GDM1 (cell line): ENCODE measurements around the gene FYN.

ENCODE experiments used
- DNase-seq: peaks from one replicate; lab custom pipeline; 2025; lab: John Stamatoyannopoulos, UW

The FYN gene

GRCh38 chr6:111769365-111770152 lies 103.7 kb downstream of the FYN start:
- no peak for DNase-seq

DNA sequence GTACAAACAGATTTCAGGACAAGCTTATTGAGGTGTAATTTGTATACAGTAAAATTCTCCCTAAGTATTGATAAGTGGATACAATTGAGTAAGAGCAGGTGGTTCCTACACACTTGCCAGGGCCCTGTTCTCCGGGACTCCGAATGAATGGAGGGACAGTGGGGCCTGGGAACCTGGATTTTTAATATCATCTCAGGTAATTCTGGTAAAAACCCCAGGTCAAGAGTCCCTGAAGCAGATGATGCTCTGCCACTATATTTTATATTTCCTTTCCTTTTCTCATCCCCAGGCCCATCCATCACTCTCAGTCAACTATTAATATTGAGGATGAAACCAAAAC lies 104.9 kb downstream of the FYN start:
- DNase-seq = no peak

GRCh38 chr6:111767752-111768430 lies 105.4 kb downstream of the FYN start:
- no peak for DNase-seq

- DNase-seq = no peak
These were observed 106.9 kb downstream of the FYN start for GRCh38 chr6:111766201-111766857.

- DNase-seq = no peak
These were observed 107.5 kb downstream of the FYN start for GRCh38 chr6:111765763-111766162.

DNA sequence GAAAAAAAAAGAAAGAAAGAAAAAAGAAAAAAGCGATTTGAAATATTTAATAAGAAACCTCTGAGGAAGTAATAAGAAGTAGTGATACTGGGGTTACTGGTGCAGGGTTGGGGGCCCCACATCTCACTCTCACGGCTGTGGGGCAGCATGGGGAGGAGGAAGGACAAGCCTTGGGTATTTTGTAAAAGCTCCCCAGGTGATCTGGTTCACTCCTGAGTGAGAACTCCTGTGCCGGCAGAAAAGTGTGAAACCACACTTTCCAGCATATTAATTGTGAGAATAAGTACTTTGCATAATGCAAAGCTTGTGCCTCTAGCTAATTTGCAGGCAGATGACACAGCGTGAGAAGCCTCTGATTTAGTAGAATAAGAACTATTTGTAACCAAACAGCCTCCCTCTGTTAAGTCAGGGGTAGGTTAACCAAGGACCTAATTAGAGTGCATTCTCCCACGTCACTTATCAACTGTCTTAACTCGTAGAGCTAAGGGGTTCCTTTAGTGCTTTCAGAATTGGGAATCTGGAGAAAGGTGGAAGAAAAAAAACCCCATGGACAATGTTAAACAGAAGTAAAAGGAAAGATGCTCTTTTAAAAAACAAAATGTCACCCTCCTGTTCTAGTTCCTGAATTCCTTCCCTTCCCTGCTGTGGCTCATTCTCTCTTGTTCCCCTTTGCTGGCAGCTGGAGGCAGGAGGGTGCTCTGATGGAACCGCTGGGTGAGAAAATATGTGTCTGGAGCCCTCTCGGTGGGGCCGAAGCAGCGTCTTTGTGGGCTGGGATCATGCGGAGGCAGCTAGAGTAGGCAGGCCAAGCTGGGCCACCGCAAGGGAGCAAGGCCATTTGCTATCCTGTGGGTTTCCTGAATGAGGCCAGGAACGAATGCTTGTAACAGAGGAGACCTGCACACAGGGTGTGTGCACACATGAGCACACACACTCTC lies 108.7 kb downstream of the FYN start:
- no peak for DNase-seq

GRCh38 chr6:111763381-111763780 lies 109.9 kb downstream of the FYN start:
- no peak for DNase-seq

- DNase-seq = peak; percentile 58
These were observed 111.4 kb downstream of the FYN start for GRCh38 chr6:111761783-111762312.

DNA sequence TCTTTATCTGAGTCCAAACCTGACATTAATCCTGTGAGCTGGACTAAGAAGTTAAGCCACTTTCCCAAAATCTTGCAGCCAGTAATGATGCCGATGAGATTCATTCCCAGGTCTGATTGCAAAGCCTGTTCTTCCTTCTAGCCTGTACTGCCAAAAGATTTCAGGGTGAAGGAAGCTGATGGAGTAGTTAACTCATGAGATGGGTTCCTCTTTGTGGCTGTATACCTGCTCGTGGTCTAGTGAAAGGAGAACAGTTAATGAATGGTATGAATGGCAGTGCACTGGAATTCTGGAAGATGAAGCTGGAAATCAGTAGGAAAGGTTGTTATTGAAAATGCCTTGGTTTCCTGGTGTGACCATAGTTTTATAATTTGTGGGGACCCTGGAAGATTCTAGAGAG lies 112.0 kb downstream of the FYN start:
- no peak for DNase-seq

DNA sequence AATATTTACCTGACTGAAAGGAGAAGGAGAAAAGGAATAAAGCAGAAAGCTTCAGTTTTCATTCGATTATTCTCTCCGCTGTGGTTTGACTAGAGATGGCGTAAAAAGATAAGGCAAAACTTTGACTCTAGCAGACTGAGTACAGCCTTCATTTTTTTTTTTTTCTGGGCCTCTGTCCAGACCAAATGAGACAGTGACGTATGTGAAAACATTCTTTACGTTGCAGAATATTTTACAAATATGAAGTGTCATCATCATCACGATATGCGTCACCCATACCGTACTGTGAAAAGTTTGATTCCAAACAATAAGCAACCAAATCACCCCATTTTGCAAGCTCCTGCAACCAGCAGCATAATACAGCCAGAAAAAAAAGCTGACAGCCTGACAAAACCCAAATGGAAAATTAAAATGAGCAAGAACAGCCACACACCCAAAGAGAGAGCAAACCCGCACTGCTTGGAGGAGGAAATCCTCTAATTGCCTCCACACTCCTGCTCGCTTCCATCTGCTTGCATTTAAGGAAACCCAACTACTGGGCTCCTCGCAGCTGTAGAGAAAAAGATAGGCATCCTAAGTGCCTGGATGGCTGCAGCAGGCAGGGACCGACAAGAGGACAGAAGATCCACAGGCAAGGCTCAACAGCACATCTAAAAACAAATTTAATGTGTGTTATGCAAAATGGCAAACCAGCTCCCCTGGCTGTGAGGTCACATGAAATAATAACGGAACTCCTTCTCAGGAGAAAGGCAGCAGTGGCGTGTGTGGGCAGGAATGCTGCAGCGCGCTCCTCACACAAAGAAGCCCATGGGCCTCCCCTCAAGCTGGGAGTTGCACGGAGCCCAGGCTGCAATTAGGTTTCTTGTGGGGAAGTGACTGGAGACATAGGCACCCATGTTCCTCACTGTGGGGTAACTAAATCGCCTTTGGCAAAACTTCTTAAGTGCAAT lies 113.1 kb downstream of the FYN start:
- no peak for DNase-seq

GRCh38 chr6:111759331-111759835 lies 113.9 kb downstream of the FYN start:
- no peak for DNase-seq

DNA sequence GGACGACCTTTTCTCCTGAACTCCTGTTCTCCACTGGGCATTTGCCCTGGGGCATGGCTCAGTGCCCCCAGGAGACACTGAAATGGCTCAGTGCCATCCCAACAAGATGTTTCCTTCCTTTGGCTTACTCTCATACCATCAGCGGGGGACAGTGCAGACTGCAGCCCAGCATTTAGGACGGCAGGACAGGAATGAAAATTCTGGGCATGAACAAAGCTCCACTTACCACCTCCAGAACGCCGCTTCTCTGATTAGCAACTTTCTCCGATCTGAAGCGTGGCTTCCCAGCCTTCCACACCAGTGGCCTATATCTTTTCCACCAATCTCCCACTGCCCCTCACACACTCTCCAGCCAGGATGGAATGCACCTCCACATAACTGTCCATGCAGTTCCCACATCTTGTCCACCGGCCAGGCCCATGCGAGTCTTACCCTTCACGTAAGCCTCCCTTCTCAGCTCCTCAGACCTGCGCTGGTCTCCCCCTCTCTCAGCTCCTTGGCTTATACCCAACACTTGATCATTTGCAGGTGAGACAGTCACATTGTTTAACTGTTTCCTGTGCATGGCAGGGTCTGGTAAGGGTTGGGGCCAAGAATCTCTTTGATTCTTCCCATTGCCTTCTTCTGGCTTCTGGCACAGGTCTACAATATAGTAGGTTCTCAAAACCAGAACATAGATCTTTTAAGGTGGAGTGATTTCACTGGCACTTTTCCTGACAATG lies 114.5 kb downstream of the FYN start:
- no peak for DNase-seq

GRCh38 chr6:111757342-111757741 lies 115.9 kb downstream of the FYN start:
- DNase-seq = no peak

GRCh38 chr6:111754423-111754822 lies 118.8 kb downstream of the FYN start:
- no peak for DNase-seq

GRCh38 chr6:111753573-111753972 lies 119.7 kb downstream of the FYN start:
- DNase-seq = no peak

DNA sequence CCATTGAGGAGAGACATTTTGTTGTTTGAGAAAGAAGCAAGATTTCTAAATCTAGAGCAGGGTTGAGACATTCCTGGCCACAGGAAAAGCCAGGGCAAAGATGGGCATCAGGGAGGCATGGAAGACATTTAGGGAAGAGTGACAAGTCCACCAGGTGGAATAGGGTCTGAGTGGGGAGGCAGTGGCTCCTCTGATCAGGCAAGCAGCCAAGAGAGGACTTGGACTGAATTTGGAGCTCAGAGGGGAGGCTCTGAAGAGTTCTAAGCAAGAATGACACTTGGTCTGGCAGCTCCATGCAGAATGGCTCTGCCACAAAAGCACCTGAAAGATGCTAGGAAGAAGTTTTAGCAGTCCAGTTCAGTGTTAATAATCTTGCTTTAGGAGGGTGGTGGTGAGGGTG lies 120.8 kb downstream of the FYN start:
- no peak for DNase-seq

- DNase-seq = no peak
These were observed 122.2 kb downstream of the FYN start for GRCh38 chr6:111750753-111751673.

- no peak for DNase-seq
These were observed 123.1 kb downstream of the FYN start for GRCh38 chr6:111750153-111750552.

DNA sequence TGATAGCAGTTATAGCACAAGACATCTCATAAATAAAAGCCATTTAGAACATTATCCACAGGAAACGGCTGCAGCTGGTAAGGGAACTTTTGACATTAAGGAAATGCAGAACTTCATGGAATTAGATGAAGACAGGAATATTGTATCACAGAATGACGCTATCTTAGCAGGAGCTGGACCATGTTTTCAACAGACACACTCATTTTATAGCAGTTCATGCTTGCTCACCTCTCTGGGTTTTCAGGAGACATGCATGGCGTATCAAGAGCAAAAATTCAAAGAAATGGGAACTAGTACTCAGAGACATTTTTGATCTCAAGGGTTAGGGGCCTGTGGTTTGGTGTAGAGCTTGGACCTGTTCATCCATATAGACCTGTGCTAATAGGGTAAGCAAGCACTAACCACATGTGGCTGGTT lies 125.0 kb downstream of the FYN start:
- no peak for DNase-seq
